Trophoblast cell (in vitro differentiated cells and primary cell): ENCODE measurements around the gene SAP30L.

Experiments used
- DNase-seq, 2 donors: peaks; one replicate each; pipeline ENCODE4 v3.0.0-alpha.2; 2016
- H2AFZ ChIP-seq: 2 replicates; pipeline ENCODE4 v1.6.1; 2013; ENCODE audit warnings: low read length, moderate library complexity, mild to moderate bottlenecking; ENCODE audit not compliant: insufficient read depth, poor library complexity
- H2AK5ac ChIP-seq: 2 replicates; pipeline ENCODE4 v1.6.1; 2013; ENCODE audit warnings: mild to moderate bottlenecking, low read length
- H2BK120ac ChIP-seq: 2 replicates; pipeline ENCODE4 v1.6.1; 2013; ENCODE audit warnings: low read length, mild to moderate bottlenecking, moderate library complexity; ENCODE audit not compliant: insufficient read depth, poor library complexity
- H2BK12ac ChIP-seq: 2 replicates; pipeline ENCODE4 v1.6.1; 2013; ENCODE audit warnings: mild to moderate bottlenecking, low read length, moderate library complexity
- H2BK5ac ChIP-seq: 2 replicates; pipeline ENCODE4 v1.6.1; 2013; ENCODE audit warnings: low read length, low read depth, moderate library complexity, mild to moderate bottlenecking; ENCODE audit not compliant: poor library complexity
- H3K14ac ChIP-seq: 2 replicates; pipeline ENCODE4 v1.6.1; 2013; ENCODE audit warnings: mild to moderate bottlenecking, low read length
- H3K18ac ChIP-seq: 2 replicates; pipeline ENCODE4 v1.6.1; 2013; ENCODE audit warnings: mild to moderate bottlenecking, low read length
- H3K23ac ChIP-seq: 2 replicates; pipeline ENCODE4 v1.6.1; 2013; ENCODE audit warnings: low read length
- H3K27ac ChIP-seq: 2 replicates; pipeline ENCODE4 v1.5.1; 2013; ENCODE audit warnings: low read depth, mild to moderate bottlenecking, inconsistent platforms, low read length, moderate library complexity
- H3K27me3 ChIP-seq: 2 replicates; pipeline ENCODE4 v1.6.1; 2013; ENCODE audit warnings: inconsistent platforms, mild to moderate bottlenecking, low read length, moderate library complexity; ENCODE audit not compliant: insufficient read depth
- H3K36me3 ChIP-seq, 2 experiments: 1 replicate in 1 of 2; 2 replicates in 1 of 2; pipeline ENCODE4 v1.6.1; 2013; ENCODE audit warnings: low read length in 2 of 2, mild to moderate bottlenecking in 2 of 2, moderate library complexity in 1 of 2; ENCODE audit not compliant: insufficient read depth in 2 of 2, control insufficient read depth in 1 of 2
- H3K4ac ChIP-seq: 2 replicates; pipeline ENCODE4 v1.6.1; 2013; ENCODE audit warnings: low read depth, mild to moderate bottlenecking, low read length, moderate library complexity
- H3K4me1 ChIP-seq, 2 experiments: 1 replicate in 1 of 2; 2 replicates in 1 of 2; pipeline ENCODE4 v1.6.1; 2013; ENCODE audit warnings: low read length in 2 of 2, mild to moderate bottlenecking in 2 of 2, moderate library complexity in 1 of 2; ENCODE audit not compliant: insufficient read depth in 2 of 2, control insufficient read depth in 1 of 2
- H3K4me2 ChIP-seq: 2 replicates; pipeline ENCODE4 v1.6.1; 2013; ENCODE audit warnings: inconsistent platforms, mild to moderate bottlenecking, low read length, moderate library complexity
- H3K4me3 ChIP-seq: 2 replicates; pipeline ENCODE4 v1.5.1; 2013; ENCODE audit warnings: mild to moderate bottlenecking, low read depth, low read length, inconsistent platforms
- H3K79me1 ChIP-seq: one replicate; pipeline ENCODE4 v1.6.1; 2013; ENCODE audit warnings: low read length
- H3K79me2 ChIP-seq: 2 replicates; pipeline ENCODE4 v1.6.1; 2013; ENCODE audit warnings: low read length, mild to moderate bottlenecking; ENCODE audit not compliant: control insufficient read depth, insufficient read depth, poor library complexity
- H3K9ac ChIP-seq: 2 replicates; pipeline ENCODE4 v1.6.1; 2013; ENCODE audit warnings: mild to moderate bottlenecking, low read length
- H3K9me3 ChIP-seq: 2 replicates; pipeline ENCODE4 v1.6.1; 2013; ENCODE audit warnings: low read depth, mild to moderate bottlenecking, control low read depth, inconsistent platforms, low read length; ENCODE audit not compliant: insufficient read depth
- H4K12ac ChIP-seq: 2 replicates; pipeline ENCODE4 v1.6.1; 2013; ENCODE audit warnings: low read depth, mild to moderate bottlenecking, low read length, moderate library complexity
- H4K8ac ChIP-seq: 2 replicates; pipeline ENCODE4 v1.6.1; 2013; ENCODE audit warnings: low read depth, mild to moderate bottlenecking, low read length, moderate library complexity
- H4K91ac ChIP-seq: one replicate; pipeline ENCODE4 v1.6.1; 2013; ENCODE audit warnings: low read depth, mild to moderate bottlenecking, low read length, moderate library complexity
- whole genome bisulfite sequencing: extraction: QIAGEN DNeasy Blood & Tissue Kit; methylation state at CpG from one replicate; pipeline ENCODE4 v1.1.7; 2013; ENCODE audit warnings: missing lambda C conversion rate; ENCODE audit not compliant: insufficient read length, insufficient coverage; ENCODE audit errors: extremely low coverage; 5-methylcytosine and 5-hydroxymethylcytosine counted together

The SAP30L gene

GRCh38 chr5:154506049-154506715, 60.4 kb downstream of the SAP30L start:
- no peak overlapping the region for H3K4ac ChIP-seq
- no peak overlapping the region for H3K4me3 ChIP-seq
- H3K36me3 ChIP-seq = no peaks in the 10 kb centered on the region
- peak overlapping the region; percentile 44 for H4K91ac ChIP-seq
- H2BK120ac ChIP-seq = peak overlapping the region; percentile 40
- no peaks in the 10 kb centered on the region for H3K27me3 ChIP-seq
- no peak overlapping the region for H2AK5ac ChIP-seq
- H3K27ac ChIP-seq = no peak overlapping the region
- peaks cover 18% of the 10 kb centered on the region for H3K79me1 ChIP-seq
- no peak for DNase-seq
- H2BK5ac ChIP-seq = peak overlapping the region; percentile 31
- no peak overlapping the region for H3K4me2 ChIP-seq
- peak overlapping the region; percentile 16 for H3K14ac ChIP-seq
- H3K18ac ChIP-seq = peak overlapping the region; percentile 7
- H3K79me2 ChIP-seq = no peaks in the 10 kb centered on the region
- no peaks in the 10 kb centered on the region for H3K9me3 ChIP-seq
- no peak overlapping the region for H3K9ac ChIP-seq
- H3K23ac ChIP-seq = no peak overlapping the region
- H4K8ac ChIP-seq = no peak overlapping the region
- H2AFZ ChIP-seq = no peak overlapping the region
- H3K4me1 ChIP-seq = peaks cover 21 to 25% of the 10 kb centered on the region in 2 experiments
- no peak overlapping the region for H4K12ac ChIP-seq
- WGBS = no CpG with 5 or more reads among the region's 8 CpGs
- peak overlapping the region; percentile 66 for H2BK12ac ChIP-seq

- peak overlapping the region; percentile 20 for H2BK12ac ChIP-seq
- H2BK120ac ChIP-seq = no peak overlapping the region
- H3K27ac ChIP-seq = no peak overlapping the region
- no peak overlapping the region for H3K23ac ChIP-seq
- peaks cover 18 to 23% of the 10 kb centered on the region in 2 experiments for H3K4me1 ChIP-seq
- H2BK5ac ChIP-seq = no peak overlapping the region
- no peak overlapping the region for H3K18ac ChIP-seq
- H3K9ac ChIP-seq = no peak overlapping the region
- H2AK5ac ChIP-seq = no peak overlapping the region
- DNase-seq = no peak
- H3K79me2 ChIP-seq = no peaks in the 10 kb centered on the region
- no peaks in the 10 kb centered on the region for H3K27me3 ChIP-seq
- H3K4ac ChIP-seq = no peak overlapping the region
- H4K8ac ChIP-seq = no peak overlapping the region
- H3K9me3 ChIP-seq = no peaks in the 10 kb centered on the region
- H4K91ac ChIP-seq = peak overlapping the region; percentile 44
- no peak overlapping the region for H3K14ac ChIP-seq
- H3K79me1 ChIP-seq = peaks cover 18% of the 10 kb centered on the region
- no peak overlapping the region for H3K4me3 ChIP-seq
- WGBS = no CpG with 5 or more reads among the region's 11 CpGs
- no peaks in the 10 kb centered on the region for H3K36me3 ChIP-seq
- no peak overlapping the region for H2AFZ ChIP-seq
- no peak overlapping the region for H4K12ac ChIP-seq
- no peak overlapping the region for H3K4me2 ChIP-seq
These were observed 60.9 kb downstream of the SAP30L start for GRCh38 chr5:154506716-154507080.

GRCh38 chr5:154508114-154508513, 62.3 kb downstream of the SAP30L start:
- no CpG with 5 or more reads among the region's 2 CpGs for WGBS
- Histone ChIP-seq H3K14ac (no peak overlapping the region), H4K12ac (no peak overlapping the region), H4K8ac (no peak overlapping the region), H2AFZ (no peak overlapping the region), H3K79me1 (peaks cover 20% of the 10 kb centered on the region), H3K36me3 (no peaks in the 10 kb centered on the region), H3K18ac (no peak overlapping the region), H3K27ac (no peak overlapping the region), H3K23ac (no peak overlapping the region), H3K9ac (no peak overlapping the region), H3K79me2 (no peaks in the 10 kb centered on the region), H3K4ac (no peak overlapping the region), H3K4me3 (no peak overlapping the region), H4K91ac (no peak overlapping the region), H2BK120ac (no peak overlapping the region), H2BK12ac (no peak overlapping the region), H3K4me2 (no peak overlapping the region), H3K9me3 (no peaks in the 10 kb centered on the region), H2AK5ac (no peak overlapping the region), H3K4me1 (peaks cover 17 to 23% of the 10 kb centered on the region in 2 experiments), H3K27me3 (no peaks in the 10 kb centered on the region), H2BK5ac (no peak overlapping the region)
- DNase-seq = no peak

- Histone ChIP-seq H3K18ac (no peak overlapping the region), H3K23ac (no peak overlapping the region), H3K4me3 (no peak overlapping the region), H4K91ac (peak overlapping the region; percentile 57), H3K4ac (peak overlapping the region; percentile 33), H3K79me1 (peaks cover 32% of the 10 kb centered on the region), H3K79me2 (peaks cover 2% of the 10 kb centered on the region), H3K4me1 (peaks cover 20 to 23% of the 10 kb centered on the region in 2 experiments), H4K12ac (no peak overlapping the region), H2AFZ (no peak overlapping the region), H3K9me3 (no peaks in the 10 kb centered on the region), H2AK5ac (peak overlapping the region; percentile 89), H3K14ac (peak overlapping the region; percentile 76), H2BK12ac (peak overlapping the region; percentile 87), H3K36me3 (no peaks in the 10 kb centered on the region), H4K8ac (no peak overlapping the region), H2BK120ac (peak overlapping the region; percentile 60), H3K27ac (no peak overlapping the region), H3K4me2 (no peak overlapping the region), H3K9ac (no peak overlapping the region), H3K27me3 (no peaks in the 10 kb centered on the region), H2BK5ac (peak overlapping the region; percentile 37)
- WGBS = no CpG with 5 or more reads among the region's 5 CpGs
- no peak for DNase-seq
These were observed 64.2 kb downstream of the SAP30L start for GRCh38 chr5:154509784-154510555.
